ENCODE measurements around the gene EVL.

EVL gene

GRCh38 chr14:100088226-100088625 is 23.0 kb downstream of the EVL start:
- peak; percentile 23 for DNase-seq

GRCh38 chr14:100091386-100091785 is 26.2 kb downstream of the EVL start:
- peak; percentile 19 for DNase-seq

- DNase-seq: peak; percentile 14
Observed at GRCh38 chr14:100092832-100093231, 27.6 kb downstream of the EVL start.

GRCh38 chr14:100093319-100093718 is 28.1 kb downstream of the EVL start:
- DNase-seq: no peak

- no peak for DNase-seq
Observed at GRCh38 chr14:100096656-100097055, 31.4 kb downstream of the EVL start.

- DNase-seq: no peak
Observed at GRCh38 chr14:100098171-100098570, 32.9 kb downstream of the EVL start.

- DNase-seq: no peak
Observed at GRCh38 chr14:100100032-100100703, 34.9 kb downstream of the EVL start.

GRCh38 chr14:100102156-100102785 is 37.0 kb downstream of the EVL start:
- DNase-seq: no peak

GRCh38 chr14:100103250-100104005 is 38.2 kb downstream of the EVL start:
- no peak for DNase-seq

GRCh38 chr14:100104006-100104352 is 38.8 kb downstream of the EVL start:
- DNase-seq: no peak

GRCh38 chr14:100104523-100105300 is 39.5 kb downstream of the EVL start:
- DNase-seq: no peak

GRCh38 chr14:100105357-100106169 is 40.3 kb downstream of the EVL start:
- no peak for DNase-seq

GRCh38 chr14:100106250-100107112 is 41.3 kb downstream of the EVL start:
- peak; percentile 65 for DNase-seq

- DNase-seq: peak; percentile 48
Observed at GRCh38 chr14:100107236-100107635, 42.0 kb downstream of the EVL start.

GRCh38 chr14:100108042-100108825 is 43.0 kb downstream of the EVL start:
- peak; percentile 97 for DNase-seq

- DNase-seq: no peak
Observed at GRCh38 chr14:100108840-100109593, 43.8 kb downstream of the EVL start.

GRCh38 chr14:100109594-100109955 is 44.4 kb downstream of the EVL start:
- DNase-seq: no peak

GRCh38 chr14:100110816-100111215 is 45.6 kb downstream of the EVL start:
- DNase-seq: no peak

- no peak for DNase-seq
Observed at GRCh38 chr14:100111931-100112704, 46.9 kb downstream of the EVL start.
